Fibroblast of skin of back (primary cell): ENCODE data around the gene DGKH.
A peak's percentile ranks its signal among the peaks of the same experiment; 100 is the strongest.
"Not testable (repeated sequence)": the region's sequence is repeated elsewhere in the genome, so short reads cannot be mapped to it uniquely, and the experiment has no call there.

Experiments used
- DNase-seq: peaks from one replicate; pipeline ENCODE4 v3.0.0-alpha.2; 2013

Gene DGKH

GRCh38 chr13:42173789-42174343 is 125.4 kb downstream of the DGKH start:
- no peak for DNase-seq

- DNase-seq = no peak
These were observed 126.1 kb downstream of the DGKH start for GRCh38 chr13:42174344-42175162.

GRCh38 chr13:42176294-42176693 is 127.8 kb downstream of the DGKH start:
- no peak for DNase-seq

- DNase-seq = no peak
These were observed 128.7 kb downstream of the DGKH start for GRCh38 chr13:42177189-42177588.

- no peak for DNase-seq
These were observed 133.0 kb downstream of the DGKH start for GRCh38 chr13:42181381-42181953.

- no peak for DNase-seq
These were observed 140.6 kb downstream of the DGKH start for GRCh38 chr13:42189061-42189460.

GRCh38 chr13:42190529-42190928 is 142.1 kb downstream of the DGKH start:
- DNase-seq = no peak

GRCh38 chr13:42211704-42212464 is 163.4 kb downstream of the DGKH start:
- DNase-seq = peak; percentile 63

GRCh38 chr13:42214446-42214845 is 166.0 kb downstream of the DGKH start:
- DNase-seq = no peak

- peak; percentile 46 for DNase-seq
These were observed 167.4 kb downstream of the DGKH start for GRCh38 chr13:42215578-42216421.

- no peak for DNase-seq
These were observed 167.9 kb downstream of the DGKH start for GRCh38 chr13:42216422-42216735.

- DNase-seq = no peak
These were observed 170.1 kb downstream of the DGKH start for GRCh38 chr13:42218576-42218975.

- no peak for DNase-seq
These were observed 170.6 kb downstream of the DGKH start for GRCh38 chr13:42219051-42219450.

GRCh38 chr13:42219876-42220275 is 171.4 kb downstream of the DGKH start:
- DNase-seq = no peak

GRCh38 chr13:42221121-42221765 is 172.8 kb downstream of the DGKH start:
- DNase-seq = no peak

GRCh38 chr13:42223681-42224080 is 175.2 kb downstream of the DGKH start:
- no peak for DNase-seq

GRCh38 chr13:42225051-42225450 is 176.6 kb downstream of the DGKH start:
- no peak for DNase-seq

- not testable (repeated sequence) for DNase-seq
These were observed 178.3 kb downstream of the DGKH start for GRCh38 chr13:42226759-42227158.

- no peak for DNase-seq
These were observed 180.1 kb downstream of the DGKH start for GRCh38 chr13:42228527-42228926.

GRCh38 chr13:42229287-42229686 is 180.8 kb downstream of the DGKH start:
- DNase-seq = no peak

- DNase-seq = no peak
These were observed 184.2 kb downstream of the DGKH start for GRCh38 chr13:42232671-42233070.

GRCh38 chr13:42233726-42234125 is 185.3 kb downstream of the DGKH start:
- DNase-seq = peak; percentile 9
